GM12873 (cell line): ENCODE measurements around the gene KRTAP4-7.

Experiments
- CTCF ChIP-seq: IDR thresholded peaks from 2 replicates; pipeline ENCODE4 v1.5.1; 2012; ENCODE audit warnings: low read depth, mild to moderate bottlenecking, moderate library complexity, low read length, control low read depth; ENCODE audit not compliant: insufficient read depth; ENCODE audit errors: missing control alignments

Gene KRTAP4-7

GRCh38 chr17:41060052-41060604, 23.8 kb upstream of the KRTAP4-7 start, which contains the start of gene KRTAP2-3:
Gene KRTAP2-3, minus strand, starts transcription at chr17:41060114. Its CDS starts 64 bp downstream, at chr17:41060050.
- TF ChIP-seq CTCF = no peak

- TF ChIP-seq CTCF = no peak
These were observed 22.0 kb upstream of the KRTAP4-7 start for GRCh38 chr17:41061964-41062363.

GRCh38 chr17:41063449-41063848, 20.5 kb upstream of the KRTAP4-7 start:
- TF ChIP-seq CTCF = no peak

- no peak for TF ChIP-seq CTCF
These were observed 19.6 kb upstream of the KRTAP4-7 start for GRCh38 chr17:41064301-41064700.

- no peak for TF ChIP-seq CTCF
These were observed 17.9 kb upstream of the KRTAP4-7 start, which contains the start of gene KRTAP2-4 for GRCh38 chr17:41065829-41066624. Gene KRTAP2-4, minus strand, starts transcription at chr17:41065879. Its CDS starts 34 bp downstream, at chr17:41065845.

- TF ChIP-seq CTCF = no peak
These were observed 16.7 kb upstream of the KRTAP4-7 start for GRCh38 chr17:41067281-41067680.

- no peak for TF ChIP-seq CTCF
These were observed 14.9 kb upstream of the KRTAP4-7 start for GRCh38 chr17:41069031-41069430.
